HL-60 (cell line): ENCODE data around the gene ADO.

Source experiments
- TF ChIP-seq, protein P1 (sequence below): IDR thresholded peaks from 2 replicates; pipeline ENCODE4 v1.6.1; 2012; ENCODE audit warnings: low read depth; ENCODE audit not compliant: insufficient replicate concordance
- TF ChIP-seq, protein P2 (sequence below): IDR thresholded peaks from one replicate; pipeline ENCODE4 v1.5.1; 2011; ENCODE audit warnings: low read length, control low read depth, inconsistent platforms; ENCODE audit not compliant: insufficient read depth

DNA sequence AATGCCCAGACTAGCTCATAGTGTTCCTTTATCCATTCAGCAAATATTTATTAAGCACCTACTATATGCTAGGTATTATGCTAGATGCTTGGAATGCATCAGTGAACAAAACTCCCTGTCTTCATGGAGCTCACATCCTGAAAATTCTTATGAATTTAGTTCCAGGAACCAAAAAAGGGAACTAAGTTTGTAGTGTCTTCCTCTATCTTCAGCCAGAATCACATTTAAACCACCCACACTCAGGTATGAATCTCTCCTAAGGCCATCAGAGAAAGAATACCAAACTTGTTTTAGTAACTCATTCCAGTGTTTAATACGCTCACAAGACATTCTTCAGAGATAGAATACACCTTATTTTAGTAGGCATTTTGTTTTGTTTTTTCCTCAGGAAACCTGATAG lies 21.8 kb downstream of the ADO start:
- TF ChIP-seq, protein P1, sequence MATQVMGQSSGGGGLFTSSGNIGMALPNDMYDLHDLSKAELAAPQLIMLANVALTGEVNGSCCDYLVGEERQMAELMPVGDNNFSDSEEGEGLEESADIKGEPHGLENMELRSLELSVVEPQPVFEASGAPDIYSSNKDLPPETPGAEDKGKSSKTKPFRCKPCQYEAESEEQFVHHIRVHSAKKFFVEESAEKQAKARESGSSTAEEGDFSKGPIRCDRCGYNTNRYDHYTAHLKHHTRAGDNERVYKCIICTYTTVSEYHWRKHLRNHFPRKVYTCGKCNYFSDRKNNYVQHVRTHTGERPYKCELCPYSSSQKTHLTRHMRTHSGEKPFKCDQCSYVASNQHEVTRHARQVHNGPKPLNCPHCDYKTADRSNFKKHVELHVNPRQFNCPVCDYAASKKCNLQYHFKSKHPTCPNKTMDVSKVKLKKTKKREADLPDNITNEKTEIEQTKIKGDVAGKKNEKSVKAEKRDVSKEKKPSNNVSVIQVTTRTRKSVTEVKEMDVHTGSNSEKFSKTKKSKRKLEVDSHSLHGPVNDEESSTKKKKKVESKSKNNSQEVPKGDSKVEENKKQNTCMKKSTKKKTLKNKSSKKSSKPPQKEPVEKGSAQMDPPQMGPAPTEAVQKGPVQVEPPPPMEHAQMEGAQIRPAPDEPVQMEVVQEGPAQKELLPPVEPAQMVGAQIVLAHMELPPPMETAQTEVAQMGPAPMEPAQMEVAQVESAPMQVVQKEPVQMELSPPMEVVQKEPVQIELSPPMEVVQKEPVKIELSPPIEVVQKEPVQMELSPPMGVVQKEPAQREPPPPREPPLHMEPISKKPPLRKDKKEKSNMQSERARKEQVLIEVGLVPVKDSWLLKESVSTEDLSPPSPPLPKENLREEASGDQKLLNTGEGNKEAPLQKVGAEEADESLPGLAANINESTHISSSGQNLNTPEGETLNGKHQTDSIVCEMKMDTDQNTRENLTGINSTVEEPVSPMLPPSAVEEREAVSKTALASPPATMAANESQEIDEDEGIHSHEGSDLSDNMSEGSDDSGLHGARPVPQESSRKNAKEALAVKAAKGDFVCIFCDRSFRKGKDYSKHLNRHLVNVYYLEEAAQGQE = no peak
- TF ChIP-seq, protein P2, sequence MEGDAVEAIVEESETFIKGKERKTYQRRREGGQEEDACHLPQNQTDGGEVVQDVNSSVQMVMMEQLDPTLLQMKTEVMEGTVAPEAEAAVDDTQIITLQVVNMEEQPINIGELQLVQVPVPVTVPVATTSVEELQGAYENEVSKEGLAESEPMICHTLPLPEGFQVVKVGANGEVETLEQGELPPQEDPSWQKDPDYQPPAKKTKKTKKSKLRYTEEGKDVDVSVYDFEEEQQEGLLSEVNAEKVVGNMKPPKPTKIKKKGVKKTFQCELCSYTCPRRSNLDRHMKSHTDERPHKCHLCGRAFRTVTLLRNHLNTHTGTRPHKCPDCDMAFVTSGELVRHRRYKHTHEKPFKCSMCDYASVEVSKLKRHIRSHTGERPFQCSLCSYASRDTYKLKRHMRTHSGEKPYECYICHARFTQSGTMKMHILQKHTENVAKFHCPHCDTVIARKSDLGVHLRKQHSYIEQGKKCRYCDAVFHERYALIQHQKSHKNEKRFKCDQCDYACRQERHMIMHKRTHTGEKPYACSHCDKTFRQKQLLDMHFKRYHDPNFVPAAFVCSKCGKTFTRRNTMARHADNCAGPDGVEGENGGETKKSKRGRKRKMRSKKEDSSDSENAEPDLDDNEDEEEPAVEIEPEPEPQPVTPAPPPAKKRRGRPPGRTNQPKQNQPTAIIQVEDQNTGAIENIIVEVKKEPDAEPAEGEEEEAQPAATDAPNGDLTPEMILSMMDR = no peak
